ENCODE results near the gene LRRC40.

The LRRC40 gene

GRCh38 chr1:70101774-70102173 lies 103.6 kb downstream of the LRRC40 start:
- no peak overlapping the region for H3K4me3 ChIP-seq (ENCODE audit: low read depth, low read length)

GRCh38 chr1:70101231-70101630 lies 104.1 kb downstream of the LRRC40 start:
- no peak overlapping the region for H3K4me3 ChIP-seq (ENCODE audit: low read depth, low read length)
- DNase-seq (ENCODE audit: low read depth), result no peak
- no peak for TF ChIP-seq CTCF (IDR thresholded peaks at IDR 0.05; ENCODE audit: insufficient read depth, low read depth, low read length, missing control alignments)

More at GRCh38 chr1:70101774-70102173, 103.6 kb downstream of the LRRC40 start:
- TF ChIP-seq CTCF (IDR thresholded peaks at IDR 0.05; ENCODE audit: insufficient read depth, low read depth, low read length, missing control alignments), result no peak
- DNase-seq (ENCODE audit: low read depth), result no peak
